Natural killer cell treated with Interleukin-12 subunit alpha and Interleukin-12 subunit beta and Interleukin-15 and Interleukin-18, amount 100 ng/mL, for 72 hours (primary cell): ENCODE measurements around the gene ZFP37. TPM values are rescaled to one million over a fixed set of nuclear protein-coding genes. Genes with fewer than 3 reads are reported as not detected.

Experiments used
- ATAC-seq, 2 donors: fragments of 150-1000 bp; cut with Tn5 transposase in 1 of 2; sonication (Bioruptor Pico), chemical (Tn5 transposase) in 1 of 2; 2 replicates each; pipeline ENCODE4 v1.10.0; 2021
- DNase-seq: peaks from one replicate; pipeline ENCODE4 v3.0.0; 2022; ENCODE audit warnings: low spot score
- H3K27ac Mint-ChIP-seq, 2 donors: 1 replicate in 1 of 2; 2 replicates in 1 of 2; pipeline ENCODE4 v1.8.0; 2022; ENCODE audit warnings: mixed read lengths in 2 of 2, mild to moderate bottlenecking in 1 of 2, moderate library complexity in 1 of 2
- H3K27me3 Mint-ChIP-seq, 2 donors: 1 replicate in 1 of 2; 2 replicates in 1 of 2; pipeline ENCODE4 v1.8.0; 2022; ENCODE audit warnings: mixed read lengths in 2 of 2
- H3K36me3 Mint-ChIP-seq: one replicate; pipeline ENCODE4 v1.8.0; 2022; ENCODE audit warnings: mixed read lengths
- H3K4me1 Mint-ChIP-seq, 2 donors: 1 replicate in 1 of 2; 2 replicates in 1 of 2; pipeline ENCODE4 v1.8.0; 2022; ENCODE audit warnings: low read depth in 2 of 2, mixed read lengths in 2 of 2, mild to moderate bottlenecking in 1 of 2
- H3K4me3 Mint-ChIP-seq: one replicate; pipeline ENCODE4 v1.8.0; 2022; ENCODE audit warnings: mixed read lengths
- H3K9me3 Mint-ChIP-seq: 2 replicates; pipeline ENCODE4 v1.8.0; 2022; ENCODE audit warnings: mixed read lengths
- total RNA-seq, 2 donors: library from RNA; stranded (reverse); gene quantifications; one replicate each; pipeline ENCODE4 v1.2.3, GENCODE V29; 2022

ZFP37 gene
- total RNA-seq, 2 donors from 2014 or later, result 0.84 to 2.5 TPM

GRCh38 chr9:113026200-113026599 lies 30.3 kb downstream of the ZFP37 start:
- DNase-seq (no peak), ATAC-seq (no peak)
- H3K4me3 Mint-ChIP-seq, result no peak overlapping the region
- H3K27me3 Mint-ChIP-seq, result no peaks in the 10 kb centered on the region
- H3K36me3 Mint-ChIP-seq, result peaks cover 47% of the 10 kb centered on the region
- peaks cover 22% of the 10 kb centered on the region for H3K9me3 Mint-ChIP-seq
- no peak overlapping the region for H3K27ac Mint-ChIP-seq
- H3K4me1 Mint-ChIP-seq, result no peaks in the 10 kb centered on the region

- ATAC-seq (no peak), DNase-seq (no peak)
- Mint-ChIP-seq H3K9me3 (peaks cover 16% of the 10 kb centered on the region), H3K36me3 (peaks cover 32% of the 10 kb centered on the region), H3K27me3 (peaks cover 2 to 11% of the 10 kb centered on the region in 2 donors), H3K27ac (no peak overlapping the region), H3K4me1 (no peaks in the 10 kb centered on the region), H3K4me3 (no peak overlapping the region)
Observed at GRCh38 chr9:113018247-113018646, 38.3 kb downstream of the ZFP37 start.

GRCh38 chr9:113012492-113012891 lies 44.0 kb downstream of the ZFP37 start:
- DNase-seq, result no peak
- no peak for ATAC-seq
- H3K9me3 Mint-ChIP-seq, result peaks cover 10% of the 10 kb centered on the region
- H3K4me3 Mint-ChIP-seq, result peak overlapping the region; percentile 42
- H3K27me3 Mint-ChIP-seq, result peaks cover 6 to 20% of the 10 kb centered on the region in 2 donors
- H3K4me1 Mint-ChIP-seq, result no peaks in the 10 kb centered on the region
- H3K36me3 Mint-ChIP-seq, result peaks cover 19% of the 10 kb centered on the region
- no peak overlapping the region for H3K27ac Mint-ChIP-seq

- no peak within 1 kb of the TSS for H3K27ac Mint-ChIP-seq
- peaks cover 6 to 20% of the 10 kb centered on the region in 2 donors for H3K27me3 Mint-ChIP-seq
- H3K36me3 Mint-ChIP-seq, result peaks cover 15% of the 10 kb centered on the region
- no peaks in the 10 kb centered on the region for H3K4me1 Mint-ChIP-seq
- DNase-seq (no peak), ATAC-seq (peak in 1 of 2 donors; percentile 24)
- peaks cover 10% of the 10 kb centered on the region for H3K9me3 Mint-ChIP-seq
- peak within 1 kb of the TSS; percentile 42 for H3K4me3 Mint-ChIP-seq
Observed at GRCh38 chr9:113011911-113012381, 44.6 kb downstream of the ZFP37 start, which contains the start of gene ZNF883. Gene ZNF883 (minus strand): TSS chr9:113012192.

- H3K4me3 Mint-ChIP-seq, result no peak overlapping the region
- H3K36me3 Mint-ChIP-seq, result peaks cover 28% of the 10 kb centered on the region
- H3K9me3 Mint-ChIP-seq, result peaks cover 27% of the 10 kb centered on the region
- H3K27me3 Mint-ChIP-seq, result peaks cover 0 to 3% of the 10 kb centered on the region in 2 donors
- DNase-seq, result no peak
- no peak for ATAC-seq
- H3K27ac Mint-ChIP-seq, result no peak overlapping the region
- H3K4me1 Mint-ChIP-seq, result no peaks in the 10 kb centered on the region
Observed at GRCh38 chr9:113005777-113006176, 50.7 kb downstream of the ZFP37 start.

GRCh38 chr9:112997236-112997941 lies 59.1 kb downstream of the ZFP37 start:
- Mint-ChIP-seq H3K4me3 (no peak overlapping the region), H3K27me3 (no peaks in the 10 kb centered on the region), H3K27ac (no peak overlapping the region), H3K36me3 (peaks cover 71% of the 10 kb centered on the region), H3K9me3 (peaks cover 50% of the 10 kb centered on the region), H3K4me1 (no peaks in the 10 kb centered on the region)
- DNase-seq (no peak), ATAC-seq (no peak)

Other genes with a start within 250 kb of the ZFP37 start
- not detected for gene SLC46A2, start 165.8 kb downstream of the ZFP37 start, total RNA-seq
- under 1 TPM; 0.22 to 0.83 TPM for gene ZNF883, start 44.5 kb downstream of the ZFP37 start, total RNA-seq
- 1 to 10 TPM; 4.3 to 4.8 TPM for gene SLC31A2, start 94.3 kb upstream of the ZFP37 start, total RNA-seq
- 10 to 100 TPM; 47.2 to 60.4 TPM for gene FKBP15, start 164.6 kb upstream of the ZFP37 start, total RNA-seq
- gene SLC31A1, start 164.8 kb upstream of the ZFP37 start, total RNA-seq, result 10 to 100 TPM; 20.0 to 20.5 TPM
- 10 to 100 TPM; 16.5 to 39.1 TPM for gene CDC26, start 218.8 kb upstream of the ZFP37 start, total RNA-seq
- gene PRPF4, start 218.9 kb upstream of the ZFP37 start, total RNA-seq, result 10 to 100 TPM; 33.9 to 47.8 TPM
- gene RNF183, start 246.7 kb upstream of the ZFP37 start, total RNA-seq, result not detected